ENCODE results near the gene PSTPIP1.

GRCh38 chr15:77083381-77084160 lies 88.6 kb downstream of the PSTPIP1 start:
- no peak for TF ChIP-seq FOS (IDR thresholded peaks at IDR 0.05; ENCODE audit: low read depth, low read length)
- no peak for TF ChIP-seq ELK1 (IDR thresholded peaks at IDR 0.05; ENCODE audit: borderline replicate concordance, low read depth, low read length)
- TF ChIP-seq, protein P1, sequence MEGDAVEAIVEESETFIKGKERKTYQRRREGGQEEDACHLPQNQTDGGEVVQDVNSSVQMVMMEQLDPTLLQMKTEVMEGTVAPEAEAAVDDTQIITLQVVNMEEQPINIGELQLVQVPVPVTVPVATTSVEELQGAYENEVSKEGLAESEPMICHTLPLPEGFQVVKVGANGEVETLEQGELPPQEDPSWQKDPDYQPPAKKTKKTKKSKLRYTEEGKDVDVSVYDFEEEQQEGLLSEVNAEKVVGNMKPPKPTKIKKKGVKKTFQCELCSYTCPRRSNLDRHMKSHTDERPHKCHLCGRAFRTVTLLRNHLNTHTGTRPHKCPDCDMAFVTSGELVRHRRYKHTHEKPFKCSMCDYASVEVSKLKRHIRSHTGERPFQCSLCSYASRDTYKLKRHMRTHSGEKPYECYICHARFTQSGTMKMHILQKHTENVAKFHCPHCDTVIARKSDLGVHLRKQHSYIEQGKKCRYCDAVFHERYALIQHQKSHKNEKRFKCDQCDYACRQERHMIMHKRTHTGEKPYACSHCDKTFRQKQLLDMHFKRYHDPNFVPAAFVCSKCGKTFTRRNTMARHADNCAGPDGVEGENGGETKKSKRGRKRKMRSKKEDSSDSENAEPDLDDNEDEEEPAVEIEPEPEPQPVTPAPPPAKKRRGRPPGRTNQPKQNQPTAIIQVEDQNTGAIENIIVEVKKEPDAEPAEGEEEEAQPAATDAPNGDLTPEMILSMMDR (conservative IDR thresholded peaks at IDR 0.05; ENCODE audit: low read depth, low read length), result no peak
